Measurements from ENCODE around the gene PROK1.

DNA sequence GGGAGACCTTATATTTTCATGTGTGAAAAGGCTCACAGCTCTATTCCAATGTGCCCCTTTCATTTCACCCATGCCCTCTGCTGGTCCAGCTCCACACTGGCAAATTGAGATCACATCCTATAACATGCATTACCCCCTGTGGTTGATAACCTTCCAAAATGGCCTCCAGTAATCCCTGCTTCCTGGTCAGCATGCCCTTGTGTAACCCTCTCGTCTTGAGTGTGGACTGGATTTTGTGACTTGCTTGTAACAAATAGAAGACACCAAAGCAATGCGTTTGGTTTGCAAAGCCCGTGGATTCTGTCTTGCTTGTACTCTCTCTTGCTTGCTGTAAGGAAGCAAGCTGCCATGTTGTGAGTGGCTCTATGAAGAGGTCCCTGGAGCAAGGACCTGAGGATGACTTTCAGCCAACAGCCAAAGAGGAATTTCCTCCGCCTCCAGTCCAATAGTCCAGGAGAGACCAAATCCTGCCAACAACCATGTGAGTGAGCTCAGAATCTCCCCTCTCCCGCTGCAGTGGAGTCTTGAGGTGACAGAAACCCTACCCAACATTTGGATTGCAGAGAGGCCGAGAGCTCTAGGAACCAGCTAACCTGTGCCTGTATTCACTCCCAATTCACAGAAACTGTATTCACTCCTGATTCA, 50.7 kb downstream of the PROK1 start:
- no peak for TF ChIP-seq EZH2 (IDR thresholded peaks at IDR 0.05; ENCODE audit: borderline replicate concordance, low read depth, low read length, severe bottlenecking)
- TF ChIP-seq, protein P1, sequence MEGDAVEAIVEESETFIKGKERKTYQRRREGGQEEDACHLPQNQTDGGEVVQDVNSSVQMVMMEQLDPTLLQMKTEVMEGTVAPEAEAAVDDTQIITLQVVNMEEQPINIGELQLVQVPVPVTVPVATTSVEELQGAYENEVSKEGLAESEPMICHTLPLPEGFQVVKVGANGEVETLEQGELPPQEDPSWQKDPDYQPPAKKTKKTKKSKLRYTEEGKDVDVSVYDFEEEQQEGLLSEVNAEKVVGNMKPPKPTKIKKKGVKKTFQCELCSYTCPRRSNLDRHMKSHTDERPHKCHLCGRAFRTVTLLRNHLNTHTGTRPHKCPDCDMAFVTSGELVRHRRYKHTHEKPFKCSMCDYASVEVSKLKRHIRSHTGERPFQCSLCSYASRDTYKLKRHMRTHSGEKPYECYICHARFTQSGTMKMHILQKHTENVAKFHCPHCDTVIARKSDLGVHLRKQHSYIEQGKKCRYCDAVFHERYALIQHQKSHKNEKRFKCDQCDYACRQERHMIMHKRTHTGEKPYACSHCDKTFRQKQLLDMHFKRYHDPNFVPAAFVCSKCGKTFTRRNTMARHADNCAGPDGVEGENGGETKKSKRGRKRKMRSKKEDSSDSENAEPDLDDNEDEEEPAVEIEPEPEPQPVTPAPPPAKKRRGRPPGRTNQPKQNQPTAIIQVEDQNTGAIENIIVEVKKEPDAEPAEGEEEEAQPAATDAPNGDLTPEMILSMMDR (IDR thresholded peaks at IDR 0.05; ENCODE audit: borderline replicate concordance, extremely low read depth, low read length, poor library complexity, severe bottlenecking) = no peak
